Spleen (tissue), 7 donors: ENCODE data around the gene ACBD5.
A peak's percentile ranks its signal among the peaks of the same experiment; 100 is the strongest.

Experiments
- CTCF ChIP-seq, 11 experiments: fragments of 200-600 bp in 7 of 11; fragments of 450-650 bp in 4 of 11; sonication (generic) in 4 of 11; IDR thresholded peaks in 8 of 11; conservative IDR thresholded peaks in 3 of 11; 1 replicate in 7 of 11; 2 replicates in 4 of 11; pipeline versions ENCODE4 v1.4.0 to v1.8.0; 2016 to 2021; ENCODE audit warnings: antibody characterized with exemption in 11 of 11, inconsistent platforms in 4 of 11, mild to moderate bottlenecking in 1 of 11
- POLR2A ChIP-seq, 3 donors: fragments of 450-650 bp; IDR thresholded peaks; one replicate each; pipeline ENCODE4 v1.5.1; 2017; ENCODE audit warnings: antibody characterized with exemption in 3 of 3, mild to moderate bottlenecking in 1 of 3
- POLR2AphosphoS5 ChIP-seq, 3 donors: sonication (generic); formaldehyde crosslinking; IDR thresholded peaks; one replicate each; pipeline ENCODE4 v1.5.1; 2017; ENCODE audit warnings: antibody characterized with exemption in 3 of 3
- donor health status: DM: no; HTN: no; CAD: no; lungs with moderate emphysema.
- donor health status: DM: no; HTN: no; CAD: no.
- donor health status: DM: no; HTN: no; CAD: no.

DNA sequence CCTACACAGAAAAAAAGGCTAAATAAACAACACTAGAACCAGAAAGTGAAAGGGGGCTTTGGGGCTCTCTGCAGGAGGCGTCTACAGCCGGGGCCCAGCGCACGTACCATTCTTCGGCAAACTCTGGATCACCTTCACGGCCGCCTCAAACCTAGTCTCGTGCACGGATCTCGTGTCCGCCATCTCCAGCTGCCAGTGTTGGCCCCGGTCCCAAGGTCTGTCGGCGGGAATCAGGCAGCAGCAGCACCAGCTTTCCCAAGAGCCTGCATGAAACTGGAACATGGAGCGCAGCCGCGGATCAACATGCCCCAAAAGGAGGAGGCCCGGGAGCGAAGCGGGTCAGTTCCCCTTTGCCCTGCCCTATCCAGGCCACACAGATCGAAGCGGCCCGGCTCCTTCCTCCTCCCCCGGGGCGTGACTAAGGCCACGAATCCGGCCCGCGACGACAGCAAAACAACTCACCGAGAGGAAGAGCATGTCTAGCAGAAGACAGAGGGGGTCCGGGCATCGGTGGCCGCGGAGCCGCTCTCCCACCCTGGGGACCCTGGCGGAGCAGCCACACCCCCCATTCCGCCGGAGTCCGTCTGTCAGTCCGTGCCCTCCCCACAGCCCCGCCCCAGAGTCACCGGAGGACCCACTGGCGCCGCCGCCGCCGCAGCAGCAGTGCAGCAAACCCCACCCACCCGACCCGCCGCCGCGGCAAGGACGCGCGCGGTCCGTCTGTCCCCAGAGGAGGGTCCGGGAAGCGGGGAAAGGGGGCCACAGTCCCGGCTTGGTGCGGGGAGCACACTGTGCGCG, at the start of gene ACBD5:
- peak in 2 of 3 donors; percentile 27 to 63 for TF ChIP-seq POLR2A (IDR thresholded peaks at IDR 0.05)
- peak in 1 of 11 experiments; percentile 20 for TF ChIP-seq CTCF (IDR thresholded peaks at IDR 0.05 in 8 of 11, conservative IDR thresholded peaks at IDR 0.05 in 3 of 11)
- TF ChIP-seq POLR2AphosphoS5 (IDR thresholded peaks at IDR 0.05): peak; percentile 87 to 93 (median 90)
